HG02642 (cell line): Measurements from ENCODE around the gene VAV3.

ENCODE experiments used
- ATAC-seq: cut with Tn5 transposase; IDR thresholded peaks from one replicate; pipeline ENCODE4 v1.9.1; 2021; ENCODE audit warnings: mild to moderate bottlenecking; ENCODE audit not compliant: unreplicated experiment, poor library complexity

The VAV3 gene

DNA sequence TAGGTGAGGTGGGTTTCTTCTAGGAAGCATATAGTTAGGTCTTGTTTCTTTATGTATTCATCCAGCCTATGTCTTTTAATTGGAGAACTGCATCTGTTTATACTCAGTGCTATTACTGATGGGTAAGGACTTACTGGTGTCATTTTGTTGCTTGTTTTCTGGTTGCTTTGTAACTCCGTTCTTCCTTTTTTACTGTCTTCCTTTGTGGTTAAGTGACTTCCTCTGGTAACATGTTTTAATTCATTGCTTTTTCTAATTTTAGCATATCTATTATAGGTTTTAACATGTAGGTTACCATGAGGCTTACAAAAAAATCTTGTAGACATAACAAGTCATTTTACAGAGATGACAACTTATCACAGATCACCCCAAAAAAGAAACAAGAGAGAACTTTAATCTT, 160.8 kb downstream of the VAV3 start:
- no peak for ATAC-seq

DNA sequence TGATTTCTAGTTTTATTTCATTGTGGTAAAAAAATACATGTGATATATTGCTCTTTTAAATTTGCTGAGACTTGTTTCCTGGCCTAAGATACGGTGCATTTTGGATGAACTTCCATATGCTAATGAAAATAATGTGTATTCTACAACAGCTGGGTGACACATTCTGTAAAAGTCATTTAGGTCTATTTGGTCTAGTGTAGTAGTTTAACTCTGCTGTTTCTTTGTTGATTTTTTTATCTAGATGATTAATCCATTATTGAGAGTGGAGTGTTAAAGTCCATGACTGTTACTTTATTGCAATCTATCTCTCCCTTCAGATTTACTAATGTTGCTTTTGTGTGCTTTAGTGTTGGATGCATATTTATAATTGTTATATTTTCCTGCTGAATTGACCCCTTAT, 161.4 kb downstream of the VAV3 start:
- ATAC-seq, result no peak

DNA sequence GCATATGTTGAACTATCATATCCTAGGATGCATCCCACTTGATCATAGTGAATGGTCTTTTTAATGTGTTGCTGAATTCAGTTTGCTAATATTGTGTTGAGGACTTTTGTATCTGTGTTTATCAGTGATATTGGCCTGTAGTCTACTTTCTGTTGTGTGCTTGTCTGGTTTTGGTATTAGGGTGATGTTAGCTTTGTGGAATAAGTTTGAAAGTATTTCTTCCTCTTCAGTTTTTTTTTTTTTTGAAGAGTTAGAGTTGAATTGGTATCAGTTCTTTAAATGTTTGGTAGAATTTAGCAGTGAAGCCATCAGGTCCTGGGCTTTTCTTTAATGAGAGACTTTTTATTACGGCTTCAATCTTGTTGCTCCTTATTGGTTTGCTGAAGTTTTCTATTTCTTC, 162.3 kb downstream of the VAV3 start:
- ATAC-seq, result no peak

GRCh38 chr1:107795994-107796393, 169.0 kb downstream of the VAV3 start:
- ATAC-seq, result no peak

DNA sequence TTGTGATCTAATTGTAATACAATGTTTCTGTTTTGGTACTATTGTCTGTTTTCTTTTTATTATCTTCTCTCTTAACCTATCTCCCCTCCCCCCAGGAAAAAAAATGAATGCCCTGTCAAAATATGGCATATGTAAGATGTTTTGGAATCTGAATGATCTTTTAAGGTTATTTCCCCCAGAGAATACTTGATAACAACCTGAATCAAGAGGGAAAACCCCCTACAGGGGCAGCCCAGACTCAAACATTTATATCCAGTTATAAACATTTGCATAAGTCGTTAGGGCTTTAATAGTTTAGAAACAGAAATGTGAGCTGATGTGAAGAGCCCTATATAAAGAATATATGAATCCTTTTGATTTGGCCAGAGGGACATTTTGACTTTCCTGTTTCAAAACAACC, 169.5 kb downstream of the VAV3 start:
- no peak for ATAC-seq

GRCh38 chr1:107794571-107794970, 170.4 kb downstream of the VAV3 start:
- no peak for ATAC-seq

GRCh38 chr1:107793896-107794453, 171.0 kb downstream of the VAV3 start:
- ATAC-seq, result no peak

DNA sequence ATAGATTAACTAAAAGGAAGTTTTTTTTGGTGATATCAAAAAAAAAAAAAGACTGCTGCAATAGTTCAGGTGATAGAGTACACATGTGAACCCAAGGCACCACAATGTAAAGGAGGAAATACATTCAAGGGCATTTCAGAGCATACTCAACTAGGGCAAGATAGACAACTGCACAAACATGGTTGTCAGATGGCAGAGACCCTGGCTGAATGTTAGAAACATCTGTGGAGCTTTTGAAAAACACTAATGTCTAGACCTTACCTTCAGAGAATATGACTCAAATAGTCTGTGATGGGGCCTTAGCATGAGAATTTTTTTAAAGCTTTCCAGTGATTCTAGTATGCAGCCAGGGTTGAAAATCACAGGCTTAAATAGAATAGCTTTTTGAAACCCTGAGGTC, 173.6 kb downstream of the VAV3 start:
- no peak for ATAC-seq

DNA sequence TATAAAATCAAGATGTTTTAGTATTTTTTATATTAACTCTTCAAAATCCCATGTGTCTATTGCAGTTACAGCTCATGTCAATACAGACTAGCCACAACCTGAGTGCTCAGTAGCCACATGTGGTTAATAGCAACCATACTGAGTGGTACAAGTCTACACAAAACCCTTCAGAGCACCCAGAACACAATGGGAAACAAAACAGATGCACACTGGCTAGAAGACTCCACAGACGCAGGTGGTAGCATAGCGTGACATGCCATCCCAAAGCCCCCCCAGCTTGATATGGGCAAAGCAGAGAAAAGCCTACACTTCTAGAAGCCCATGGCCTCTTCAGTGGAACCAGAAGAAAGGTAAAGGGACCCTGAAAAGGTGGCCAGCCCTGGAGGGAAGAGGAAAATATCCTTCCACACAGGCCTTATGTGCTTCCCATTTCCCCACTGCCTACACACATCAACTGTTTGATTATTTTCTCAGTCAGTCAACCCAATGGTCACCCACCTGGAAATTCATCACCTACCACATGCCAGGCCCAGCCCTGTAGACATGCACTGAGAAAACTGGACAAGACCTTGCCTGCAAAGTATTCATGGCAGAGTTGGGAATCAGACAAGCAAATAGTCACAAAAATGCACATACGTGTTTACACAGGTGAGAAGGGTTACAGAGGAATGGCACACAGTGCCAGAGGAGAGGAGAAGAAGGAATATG, 175.0 kb downstream of the VAV3 start:
- no peak for ATAC-seq

DNA sequence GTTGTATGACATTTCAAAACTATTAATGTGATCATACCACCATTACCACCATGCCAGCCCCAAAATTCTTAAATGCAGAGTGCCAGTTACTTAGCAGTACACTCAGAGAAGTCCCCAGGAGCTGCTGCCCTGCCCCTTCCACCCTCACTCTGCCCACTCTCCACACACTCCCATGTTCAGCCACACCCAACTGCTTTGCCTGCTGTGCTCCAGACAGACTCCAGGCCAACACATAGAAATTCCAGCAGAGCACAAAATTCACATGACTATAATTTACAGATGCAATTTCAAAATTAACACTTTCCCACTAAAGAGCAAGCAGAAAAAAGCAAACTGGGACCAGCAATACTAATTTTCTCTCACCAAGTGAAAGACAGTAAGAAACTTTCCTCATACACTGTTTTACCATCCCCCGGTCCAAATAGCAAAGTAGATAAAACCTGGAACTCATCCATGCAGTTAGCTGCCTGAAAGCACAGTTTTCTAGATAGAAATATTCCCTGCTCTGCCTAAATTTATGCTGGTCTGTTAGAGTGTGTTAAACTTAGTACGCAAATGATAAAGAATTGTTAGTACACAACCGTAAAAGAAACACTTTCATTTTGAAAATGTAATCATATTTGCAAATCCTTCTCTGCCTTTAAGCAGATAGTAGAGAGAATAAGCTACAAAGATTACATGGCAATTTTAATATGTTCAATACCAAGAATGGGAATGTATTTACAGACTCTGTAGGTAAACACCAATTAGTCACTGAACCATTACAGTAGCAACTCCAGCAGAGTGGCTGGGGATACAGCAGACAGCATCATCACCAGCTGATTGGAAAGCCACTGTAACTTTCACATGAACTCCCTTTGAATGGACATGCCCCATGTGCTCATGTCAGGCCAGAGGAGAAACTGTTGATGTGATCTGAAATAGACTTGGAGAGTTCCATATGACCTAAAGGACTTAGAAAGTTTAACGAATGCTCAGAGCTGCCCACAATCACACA, 176.5 kb downstream of the VAV3 start:
- ATAC-seq, result no peak

- no peak for ATAC-seq
Measured at GRCh38 chr1:107787299-107787698, 177.7 kb downstream of the VAV3 start.

GRCh38 chr1:107786203-107786845, 178.7 kb downstream of the VAV3 start:
- ATAC-seq, result no peak

DNA sequence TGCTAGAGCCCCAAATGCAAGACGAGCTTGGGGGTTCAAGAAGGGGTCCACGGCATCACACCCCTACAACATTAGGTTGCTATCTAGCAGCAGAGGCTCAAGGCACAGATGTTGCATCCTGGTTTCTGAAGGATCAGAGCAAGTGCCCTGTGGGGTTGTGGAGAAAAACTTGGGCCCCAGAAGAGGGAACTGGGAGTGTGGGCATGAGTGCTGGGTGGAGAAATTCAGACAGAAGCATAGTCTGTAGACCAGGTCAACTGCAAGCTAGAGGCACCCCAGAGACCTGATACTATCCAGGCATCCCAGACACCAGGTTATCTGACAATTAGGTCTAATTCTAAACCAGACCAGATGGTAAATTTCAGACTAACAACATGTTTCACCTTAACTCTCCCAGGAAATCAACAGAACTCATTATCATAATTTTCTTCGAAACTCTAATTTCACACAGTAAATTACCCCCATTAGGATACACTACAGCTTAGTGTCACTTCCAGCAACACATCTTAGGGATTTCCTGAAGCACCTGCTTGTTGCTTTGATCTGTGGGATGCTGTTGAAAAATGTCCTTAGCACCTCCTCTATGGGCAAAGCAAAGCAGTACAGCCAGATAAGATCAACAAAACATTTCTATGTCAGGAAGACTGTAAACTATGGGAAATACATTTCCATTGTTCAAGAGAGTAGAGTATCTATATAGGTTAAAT, 179.3 kb downstream of the VAV3 start:
- no peak for ATAC-seq

GRCh38 chr1:107782217-107782845, 182.6 kb downstream of the VAV3 start:
- no peak for ATAC-seq

DNA sequence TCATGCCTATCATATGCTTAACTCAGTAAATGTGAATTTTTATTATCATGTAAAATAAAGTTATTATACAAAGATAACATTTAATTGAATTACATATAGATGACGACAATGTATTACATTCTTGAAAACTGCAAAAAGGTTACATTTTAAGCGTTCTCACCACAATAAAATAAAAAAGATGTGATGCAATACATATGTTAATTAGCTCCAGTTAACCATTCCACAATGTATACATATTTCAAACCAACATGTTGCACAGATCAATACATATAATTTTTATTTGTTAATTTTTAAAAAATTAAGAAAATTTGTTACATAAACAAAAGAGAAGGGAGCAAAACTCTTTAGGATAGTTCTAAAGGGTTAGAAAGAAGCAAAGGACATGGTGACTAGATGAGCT, 183.7 kb downstream of the VAV3 start:
- ATAC-seq, result no peak

- ATAC-seq, result no peak
Measured at GRCh38 chr1:107777664-107778047, 187.3 kb downstream of the VAV3 start.

GRCh38 chr1:107776900-107777663, 187.9 kb downstream of the VAV3 start:
- peak; percentile 96 for ATAC-seq

DNA sequence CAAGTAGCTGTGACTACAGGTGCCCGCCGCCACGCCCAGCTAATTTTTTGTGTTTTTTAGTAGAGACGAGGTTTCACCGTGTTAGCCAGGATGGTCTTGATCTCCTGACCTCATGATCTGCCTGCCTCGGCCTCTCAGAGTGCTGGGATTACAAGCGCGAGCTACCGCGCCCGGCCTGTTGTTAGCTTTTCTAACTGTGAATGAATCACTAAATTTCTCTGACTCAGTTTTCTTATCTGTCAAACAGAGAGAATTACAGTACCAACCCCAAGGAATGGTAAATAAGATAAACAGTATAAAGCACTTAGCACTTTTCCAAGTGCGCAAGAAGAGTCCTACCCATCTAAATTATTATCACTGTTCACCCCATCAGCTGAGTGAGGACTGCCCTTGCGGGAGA, 193.6 kb downstream of the VAV3 start:
- ATAC-seq, result no peak

GRCh38 chr1:107767156-107767582, 197.8 kb downstream of the VAV3 start:
- ATAC-seq, result no peak
